Activated naive CD4-positive, alpha-beta T cell treated with anti-CD3 and anti-CD28 coated beads, Interleukin-2, amount 10 ng/mL, durations not matched to agents 7 days and 5 days (primary cell): ENCODE data around the gene FXR1.
"Not testable (repeated sequence)": the region's sequence is repeated elsewhere in the genome, so short reads cannot be mapped to it uniquely, and the experiment has no call there.

Experiments
- CTCF ChIA-PET: fragments of 350-600 bp; sonication (Branson Sonifier 250); formaldehyde crosslinking; loops from one replicate; lab custom pipeline; 2021; ENCODE audit warnings: antibody characterized with exemption; lab: Charles Lee
- DNase-seq: peaks from one replicate; pipeline ENCODE4 v3.0.0-alpha.2; 2020
- H3K27ac Mint-ChIP-seq: one replicate; pipeline ENCODE4 v1.8.0; 2021; ENCODE audit warnings: mild to moderate bottlenecking, moderate library complexity, mixed read lengths
- H3K27me3 Mint-ChIP-seq: one replicate; pipeline ENCODE4 v1.8.0; 2021; ENCODE audit warnings: mild to moderate bottlenecking, mixed read lengths
- H3K36me3 Mint-ChIP-seq: one replicate; pipeline ENCODE4 v1.8.0; 2021; ENCODE audit warnings: mixed read lengths
- H3K4me1 Mint-ChIP-seq: one replicate; pipeline ENCODE4 v1.8.0; 2021; ENCODE audit warnings: mixed read lengths
- H3K4me3 Mint-ChIP-seq: one replicate; pipeline ENCODE4 v1.8.0; 2021; ENCODE audit warnings: mild to moderate bottlenecking, moderate library complexity, mixed read lengths
- H3K9me3 Mint-ChIP-seq: one replicate; pipeline ENCODE4 v1.8.0; 2021; ENCODE audit warnings: mixed read lengths

The FXR1 gene

DNA sequence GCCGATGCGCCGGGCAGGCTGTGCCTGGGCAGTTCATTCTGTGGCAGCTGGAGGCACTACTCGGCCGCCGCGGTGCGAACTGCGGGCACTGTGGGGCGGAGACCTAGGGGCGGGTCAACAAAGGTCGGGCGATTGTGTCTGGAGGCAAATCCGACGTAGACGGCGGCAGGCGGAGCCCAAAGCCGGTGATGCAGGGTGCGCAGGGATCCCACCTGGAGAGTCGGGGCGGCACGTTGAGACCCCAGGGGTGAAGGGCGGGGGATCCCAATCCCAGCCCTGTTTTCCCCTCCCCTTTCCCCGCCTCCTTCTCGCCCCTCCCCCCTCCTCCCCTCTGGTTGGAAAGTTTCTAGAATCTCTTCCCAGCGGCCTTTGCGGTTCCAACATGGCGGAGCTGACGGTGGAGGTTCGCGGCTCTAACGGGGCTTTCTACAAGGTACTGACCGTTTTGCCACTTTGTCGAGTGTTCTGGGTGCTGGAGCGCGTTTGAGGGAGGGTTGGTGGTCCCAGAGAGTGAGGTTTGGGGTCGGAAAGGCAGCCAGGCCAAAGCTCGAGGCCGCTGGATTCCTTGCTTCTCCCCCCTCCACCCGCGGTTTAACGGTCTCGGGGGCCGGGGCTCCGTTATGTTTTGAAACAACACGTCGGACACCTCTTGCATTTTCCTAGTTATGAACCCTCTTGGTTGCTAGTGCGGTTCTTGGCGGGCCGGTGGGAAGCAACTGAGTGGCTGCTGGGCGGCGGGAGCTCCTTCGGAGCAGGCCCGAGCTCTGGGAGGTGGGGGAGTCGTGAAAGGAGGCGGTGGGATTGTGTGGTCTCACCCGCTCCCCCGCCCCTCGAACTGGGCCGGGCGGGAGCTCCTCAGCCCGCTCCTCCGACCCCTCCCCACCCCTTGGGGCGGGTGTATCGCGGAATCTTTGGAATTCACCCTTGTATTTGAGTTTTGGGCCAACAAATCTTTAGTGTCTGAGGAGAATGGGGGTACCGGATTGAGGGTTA, at the start of gene FXR1:
TSS of gene FXR1 (plus strand) at position 367 of the 993 bp plus-strand sequence. CDS start at position 383, 16 bp downstream.
- Mint-ChIP-seq H3K4me3 (peak within 1 kb of the TSS; percentile 94), H3K4me1 (peaks cover 43% of the 10 kb centered on the region), H3K27ac (peak within 1 kb of the TSS; percentile 93), H3K9me3 (no peaks in the 10 kb centered on the region), H3K36me3 (peaks cover 13% of the 10 kb centered on the region), H3K27me3 (no peaks in the 10 kb centered on the region)
- peak; percentile 93 for DNase-seq
- CTCF ChIA-PET, result interaction anchor here (0.8 to 1.6 kb wide), 5 partner anchors 13 to 71 kb away, joined by 3 to 4 read pairs (median 3); no protein-coding TSS in a partner anchor

DNA sequence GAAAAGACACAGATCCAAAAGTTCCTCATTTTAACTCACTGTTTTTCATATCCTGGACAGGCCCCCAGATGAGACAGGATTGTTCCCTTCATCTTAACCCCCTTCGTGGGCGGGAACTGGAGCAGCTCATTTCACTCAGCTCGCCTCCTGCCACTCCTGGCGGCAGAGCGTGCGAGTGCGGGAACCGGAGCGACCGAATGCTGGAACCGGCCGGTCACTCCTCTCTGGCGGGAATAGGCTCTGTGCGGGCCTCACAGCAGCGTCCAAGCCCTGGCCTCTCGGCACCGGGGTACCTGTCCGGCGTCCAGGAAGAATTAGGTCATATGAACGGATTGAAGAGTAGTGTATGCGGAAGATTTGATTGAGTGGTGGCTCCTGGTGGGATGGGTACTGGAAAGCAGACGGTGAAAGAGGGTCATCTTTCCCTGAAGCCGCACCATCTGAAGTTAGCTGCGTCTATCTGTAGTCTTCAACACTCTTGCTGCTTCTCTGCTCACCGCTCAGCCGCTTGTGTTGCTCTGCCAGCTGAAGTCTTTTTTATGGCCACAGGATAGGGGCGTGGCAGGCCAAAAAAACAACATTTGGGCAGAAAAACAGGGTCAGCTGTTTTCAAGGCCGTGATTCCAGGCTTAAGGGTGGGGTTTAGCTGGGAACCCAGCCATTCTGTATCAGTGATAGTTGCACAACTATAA, 42.3 kb upstream of the FXR1 start:
- Mint-ChIP-seq H3K4me1 (no peaks in the 10 kb centered on the region), H3K27me3 (peaks cover 27% of the 10 kb centered on the region), H3K9me3 (no peaks in the 10 kb centered on the region), H3K27ac (peak overlapping the region; percentile 4), H3K4me3 (no peak overlapping the region), H3K36me3 (no peaks in the 10 kb centered on the region)
- CTCF ChIA-PET, result no interaction called here
- no peak for DNase-seq

DNA sequence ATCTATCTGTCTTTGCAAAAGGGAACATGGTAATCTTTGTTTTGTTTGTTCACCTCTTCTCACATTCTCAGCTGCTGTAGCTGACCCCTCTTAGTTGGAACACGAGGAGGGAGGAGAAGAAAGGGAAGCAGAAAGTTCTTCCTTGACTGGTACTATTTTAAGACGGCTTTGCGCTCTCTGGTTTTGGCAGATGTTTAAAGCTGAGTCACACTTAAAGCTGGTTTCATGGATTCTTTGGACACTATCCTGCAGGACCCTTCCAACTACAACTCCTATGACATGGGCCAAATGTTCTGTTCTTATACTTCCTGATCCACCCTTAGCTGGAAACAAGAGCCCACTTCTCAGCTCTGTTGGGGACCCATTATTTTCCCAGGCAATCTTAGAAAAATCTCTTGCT, 40.6 kb upstream of the FXR1 start:
- Mint-ChIP-seq H3K4me1 (no peaks in the 10 kb centered on the region), H3K27ac (no peak overlapping the region), H3K27me3 (peaks cover 27% of the 10 kb centered on the region), H3K36me3 (no peaks in the 10 kb centered on the region), H3K9me3 (no peaks in the 10 kb centered on the region), H3K4me3 (no peak overlapping the region)
- CTCF ChIA-PET, result no interaction called here
- no peak for DNase-seq

DNA sequence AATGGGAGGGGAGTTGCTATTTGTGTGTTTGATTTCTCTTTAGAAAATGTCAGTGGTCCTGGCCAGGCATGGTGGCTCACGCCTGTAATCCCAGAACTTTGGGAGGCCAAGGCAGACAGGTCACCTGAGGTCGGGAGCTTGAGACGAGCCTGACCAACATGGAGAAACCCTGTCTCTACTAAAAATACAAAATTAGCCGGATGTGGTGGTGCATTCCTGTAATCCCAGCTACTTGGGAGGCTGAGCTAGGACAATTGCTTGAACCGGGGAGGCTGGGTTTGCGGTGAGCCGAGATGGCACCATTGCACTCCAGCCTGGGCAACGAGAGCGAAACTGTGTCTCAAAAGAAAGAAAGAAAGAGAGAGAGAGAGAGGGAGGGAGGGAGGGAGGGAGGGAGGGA, 40.0 kb upstream of the FXR1 start:
- peaks cover 27% of the 10 kb centered on the region for H3K27me3 Mint-ChIP-seq
- H3K27ac Mint-ChIP-seq, CTCF ChIA-PET, H3K4me3 Mint-ChIP-seq, H3K36me3 Mint-ChIP-seq, DNase-seq, H3K4me1 Mint-ChIP-seq, H3K9me3 Mint-ChIP-seq: not testable (repeated sequence)

- H3K27ac Mint-ChIP-seq, result no peak overlapping the region
- H3K4me1 Mint-ChIP-seq, result no peaks in the 10 kb centered on the region
- DNase-seq, result no peak
These were observed 37.3 kb upstream of the FXR1 start for GRCh38 chr3:180875124-180875698.

DNA sequence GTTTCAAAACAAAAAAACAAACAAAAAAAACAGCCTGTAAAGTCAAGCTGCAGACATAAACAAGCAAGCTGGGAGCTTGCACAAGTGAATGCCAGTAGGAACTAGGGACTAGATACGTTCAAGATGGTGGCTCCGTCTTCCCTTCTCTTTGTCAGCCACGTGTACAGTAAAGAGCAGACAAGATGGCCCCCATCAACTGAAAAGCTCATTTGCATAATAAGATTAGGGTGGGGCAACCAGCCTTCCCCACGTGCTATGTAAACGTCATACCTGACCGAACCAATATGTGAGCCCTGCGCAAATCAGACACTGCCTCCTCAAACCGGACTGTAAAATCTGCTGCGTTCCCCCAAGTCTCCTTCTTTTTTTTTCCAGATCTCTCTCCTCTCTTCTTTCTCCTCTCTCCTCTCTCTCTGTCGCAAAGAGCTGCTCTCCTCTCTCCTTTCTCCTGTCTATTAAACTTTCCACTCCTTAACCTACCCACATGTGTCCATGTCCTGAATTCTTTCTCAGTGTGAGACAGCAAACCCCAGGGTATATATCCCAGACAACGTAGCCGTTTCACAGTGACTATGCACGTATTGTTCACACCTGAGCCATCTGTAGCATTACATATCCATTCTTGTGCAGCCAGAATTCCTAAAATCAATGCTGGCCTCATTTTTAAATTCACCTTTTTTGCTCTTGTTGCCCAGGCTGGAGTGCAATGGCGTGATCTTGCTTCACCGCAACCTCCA, 31.2 kb upstream of the FXR1 start:
- no peak overlapping the region for H3K4me3 Mint-ChIP-seq
- H3K27ac Mint-ChIP-seq, result no peak overlapping the region
- H3K9me3 Mint-ChIP-seq, result no peaks in the 10 kb centered on the region
- no peak for DNase-seq
- H3K4me1 Mint-ChIP-seq, result no peaks in the 10 kb centered on the region
- H3K27me3 Mint-ChIP-seq, result peaks cover 4% of the 10 kb centered on the region
- no peaks in the 10 kb centered on the region for H3K36me3 Mint-ChIP-seq
- CTCF ChIA-PET, result no interaction called here

More at GRCh38 chr3:180875124-180875698, 37.3 kb upstream of the FXR1 start:
- Mint-ChIP-seq H3K9me3 (no peaks in the 10 kb centered on the region), H3K4me3 (no peak overlapping the region), H3K36me3 (no peaks in the 10 kb centered on the region), H3K27me3 (peaks cover 11% of the 10 kb centered on the region)
- CTCF ChIA-PET, result no interaction called here

- CTCF ChIA-PET, result no interaction called here
- Mint-ChIP-seq H3K4me1 (no peaks in the 10 kb centered on the region), H3K4me3 (no peak overlapping the region)
These were observed 30.4 kb upstream of the FXR1 start for GRCh38 chr3:180882115-180882514.

DNA sequence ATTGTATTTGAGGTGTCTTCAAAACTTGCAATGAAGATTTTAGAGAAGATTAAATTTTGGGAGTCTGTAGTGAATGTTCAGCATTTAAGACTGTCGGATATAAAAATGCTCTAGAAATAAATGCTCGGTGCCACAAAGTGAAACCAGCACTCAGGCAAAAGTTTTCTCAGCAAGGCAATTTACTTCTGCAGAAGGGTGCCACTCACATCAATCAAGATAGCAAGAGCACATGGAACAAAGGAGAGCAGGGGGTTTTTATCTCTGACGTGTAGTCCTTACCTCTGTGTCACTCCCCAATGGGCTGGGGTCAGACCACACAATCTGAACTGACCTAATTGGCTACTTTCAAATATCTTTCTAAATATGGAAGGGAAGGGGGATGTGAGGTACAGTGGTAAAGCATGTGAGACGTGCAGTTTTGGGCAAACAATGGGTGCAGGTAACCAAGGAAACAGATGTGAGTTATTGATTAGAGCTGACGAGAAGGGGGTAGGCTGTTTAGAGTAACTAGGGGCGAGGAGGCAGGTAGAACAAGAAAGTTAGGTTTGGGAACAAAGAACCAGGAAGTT, 23.4 kb upstream of the FXR1 start:
- Mint-ChIP-seq H3K9me3 (peaks cover 14% of the 10 kb centered on the region), H3K4me1 (no peaks in the 10 kb centered on the region), H3K4me3 (no peak overlapping the region), H3K36me3 (no peaks in the 10 kb centered on the region), H3K27ac (no peak overlapping the region), H3K27me3 (no peaks in the 10 kb centered on the region)
- no peak for DNase-seq
- CTCF ChIA-PET, result no interaction called here

More at GRCh38 chr3:180882115-180882514, 30.4 kb upstream of the FXR1 start:
- Mint-ChIP-seq H3K36me3 (no peaks in the 10 kb centered on the region), H3K27ac (no peak overlapping the region), H3K27me3 (peaks cover 4% of the 10 kb centered on the region), H3K9me3 (peaks cover 2% of the 10 kb centered on the region)
- no peak for DNase-seq

GRCh38 chr3:180898572-180898971, 13.9 kb upstream of the FXR1 start:
- CTCF ChIA-PET, result no interaction called here
- no peak overlapping the region for H3K27ac Mint-ChIP-seq

DNA sequence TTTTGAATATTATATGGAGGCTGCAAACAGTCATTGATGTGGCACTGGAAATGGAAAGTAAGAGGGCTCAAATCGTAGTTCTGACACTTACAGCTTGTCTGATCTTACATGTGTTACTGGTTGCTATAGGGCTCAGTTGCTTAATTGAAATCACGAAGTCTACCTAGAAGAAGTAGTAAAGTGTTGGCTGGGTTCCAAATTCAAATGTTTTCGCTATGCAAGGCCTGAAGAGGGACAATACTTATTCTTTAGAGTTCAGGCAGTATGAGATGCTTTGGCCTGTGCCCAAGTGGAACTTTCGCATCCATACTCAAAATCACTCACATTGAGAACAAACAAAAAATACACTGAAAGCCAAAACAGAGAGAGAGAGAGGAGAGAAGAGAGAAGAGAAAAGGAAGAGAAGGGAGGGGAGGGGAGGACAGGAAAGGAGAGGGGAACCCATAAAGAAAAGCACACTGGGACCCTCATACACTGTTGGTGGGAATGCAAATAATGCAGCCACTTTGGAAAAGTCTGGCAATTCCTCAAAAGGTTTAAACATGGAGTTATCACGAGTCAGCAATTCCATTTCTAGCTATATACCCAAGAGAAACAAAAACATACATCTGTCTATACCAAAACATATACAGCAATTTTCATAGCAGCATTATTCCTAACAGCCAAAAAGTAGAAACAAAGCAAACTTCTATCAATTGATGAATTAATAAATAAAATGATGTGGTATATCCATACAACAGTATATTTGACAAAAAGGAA, 2.9 kb upstream of the FXR1 start:
- no peak overlapping the region for H3K4me3 Mint-ChIP-seq
- CTCF ChIA-PET, result no interaction called here

More at GRCh38 chr3:180898572-180898971, 13.9 kb upstream of the FXR1 start:
- Mint-ChIP-seq H3K4me3 (no peak overlapping the region), H3K27me3 (peaks cover 5% of the 10 kb centered on the region), H3K36me3 (no peaks in the 10 kb centered on the region), H3K9me3 (no peaks in the 10 kb centered on the region), H3K4me1 (no peaks in the 10 kb centered on the region)
- no peak for DNase-seq

DNA sequence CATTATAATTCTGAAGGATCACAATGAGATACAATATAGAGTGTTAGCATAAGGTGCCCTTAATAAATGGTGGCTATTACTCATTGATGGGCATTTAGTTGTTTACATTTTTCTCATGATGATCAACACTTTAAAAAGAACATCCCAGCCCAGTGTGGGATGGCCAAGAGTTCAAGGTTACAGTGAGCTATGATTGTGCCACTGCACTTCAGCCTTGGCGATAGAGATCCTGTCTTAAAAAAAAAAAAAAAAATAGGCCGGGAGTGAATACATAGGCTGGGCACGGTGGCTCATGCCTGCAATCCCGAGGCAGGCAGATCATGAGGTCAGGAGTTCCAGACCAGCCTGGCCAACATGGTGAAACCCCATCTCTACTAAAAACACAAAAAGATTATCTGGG, 1.6 kb upstream of the FXR1 start:
- H3K36me3 Mint-ChIP-seq, result peaks cover 9% of the 10 kb centered on the region
- CTCF ChIA-PET, result no interaction called here
- no peaks in the 10 kb centered on the region for H3K27me3 Mint-ChIP-seq
- no peak overlapping the region for H3K27ac Mint-ChIP-seq
- H3K4me3 Mint-ChIP-seq, result no peak overlapping the region
- peaks cover 3% of the 10 kb centered on the region for H3K9me3 Mint-ChIP-seq
- DNase-seq, result no peak
- H3K4me1 Mint-ChIP-seq, result peaks cover 37% of the 10 kb centered on the region

More for the DNA sequence above, 2.9 kb upstream of the FXR1 start:
- peaks cover 4% of the 10 kb centered on the region for H3K36me3 Mint-ChIP-seq
- H3K4me1 Mint-ChIP-seq, result peaks cover 27% of the 10 kb centered on the region
- H3K27me3 Mint-ChIP-seq, result peaks cover 4% of the 10 kb centered on the region
- DNase-seq, result no peak
- no peak overlapping the region for H3K27ac Mint-ChIP-seq
- peaks cover 3% of the 10 kb centered on the region for H3K9me3 Mint-ChIP-seq

DNA sequence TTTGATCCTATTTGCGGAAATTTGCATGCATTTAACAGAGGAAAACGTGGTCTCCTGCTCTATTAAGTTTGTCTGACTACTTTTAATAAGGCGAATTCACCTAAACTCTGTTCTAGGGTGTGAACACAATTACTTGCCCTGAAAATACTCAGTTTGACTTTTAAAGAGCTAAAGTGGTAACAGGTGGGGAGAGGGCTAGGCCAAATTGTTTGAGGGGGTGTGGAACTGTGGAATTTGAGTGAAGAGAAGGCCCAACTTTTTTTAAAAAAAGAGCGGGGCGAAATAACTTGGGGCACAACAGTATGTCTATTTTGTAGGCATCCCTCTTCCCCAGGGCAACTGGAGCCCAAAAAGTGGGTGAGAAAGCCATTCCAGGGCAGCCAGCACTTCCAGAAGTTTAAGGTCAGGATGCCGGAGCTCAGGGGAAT, 580 bp upstream of the FXR1 start:
- Mint-ChIP-seq H3K27me3 (no peaks in the 10 kb centered on the region), H3K4me1 (peaks cover 40% of the 10 kb centered on the region)

More for the DNA sequence above, 580 bp upstream of the FXR1 start:
- peak overlapping the region; percentile 93 for H3K27ac Mint-ChIP-seq
- peaks cover 13% of the 10 kb centered on the region for H3K36me3 Mint-ChIP-seq
- H3K9me3 Mint-ChIP-seq, result no peaks in the 10 kb centered on the region
- CTCF ChIA-PET, result interaction anchor here (1.0 to 1.6 kb wide), 3 partner anchors 40 to 72 kb away, joined by 3 to 4 read pairs (median 3); no protein-coding TSS in a partner anchor
- no peak for DNase-seq
- peak overlapping the region; percentile 94 for H3K4me3 Mint-ChIP-seq
